DMS153 treated with DMSO at 0.1 percent for 48 hours (cell line): ENCODE data around the gene LHX6.

Experiments used
- DNase-seq: peaks from one replicate; lab custom pipeline; 2025; ENCODE audit not compliant: unreplicated experiment; lab: John Stamatoyannopoulos, UW

Gene LHX6

DNA sequence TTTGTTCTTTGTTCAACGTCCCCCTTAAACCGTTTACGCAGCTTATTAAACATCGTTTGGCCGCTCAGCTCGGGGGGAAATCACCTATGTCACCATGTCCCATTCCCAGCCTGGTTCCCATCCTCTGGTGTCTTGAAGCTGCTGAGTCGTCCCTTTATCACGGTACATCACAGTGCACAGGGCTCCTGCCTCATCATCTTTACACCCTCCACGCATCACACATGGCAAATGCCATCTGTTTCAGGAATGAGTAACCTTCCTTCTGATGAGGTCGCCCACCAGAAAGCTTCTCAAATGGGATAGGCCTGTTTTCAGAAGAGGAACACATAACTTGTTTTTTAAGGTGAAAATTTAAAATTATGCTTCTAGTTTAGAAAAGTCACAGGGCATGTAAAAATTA lies 7.9 kb upstream of the LHX6 start:
- no peak for DNase-seq

DNA sequence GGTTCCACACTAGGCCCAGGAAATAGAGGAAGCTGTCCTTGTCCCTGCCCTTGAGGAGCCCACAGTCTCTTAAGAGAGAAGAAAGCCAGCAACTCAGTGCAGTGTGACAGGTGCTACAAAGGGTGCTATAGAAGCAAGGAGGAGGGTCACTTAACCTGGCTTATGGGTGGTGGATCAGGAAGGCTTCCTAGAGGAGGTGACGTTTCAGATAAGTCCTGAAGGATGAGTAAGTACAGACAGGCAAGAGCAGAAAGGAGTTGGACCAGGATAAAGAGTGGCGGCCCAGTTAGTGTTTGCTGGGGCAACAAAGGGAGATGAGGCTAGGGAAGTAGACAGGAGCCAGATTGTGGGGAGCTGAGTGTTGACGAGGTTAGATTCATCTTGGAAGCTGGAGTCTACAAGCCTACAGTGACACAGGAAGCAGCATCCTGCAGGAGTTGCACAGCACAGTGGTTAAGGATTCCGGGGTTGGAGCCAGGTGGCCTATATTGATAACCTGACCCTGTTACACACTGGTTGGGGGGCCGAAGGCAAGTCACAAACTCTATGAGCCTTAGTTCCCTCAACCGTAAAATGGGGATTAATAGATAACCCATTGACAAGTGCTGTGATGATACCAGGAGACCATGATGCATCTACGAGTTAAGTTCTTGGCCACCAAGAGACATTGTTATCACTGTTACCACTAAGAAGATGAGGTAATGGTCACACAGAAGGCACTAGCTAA lies 5.4 kb upstream of the LHX6 start:
- no peak for DNase-seq

DNA sequence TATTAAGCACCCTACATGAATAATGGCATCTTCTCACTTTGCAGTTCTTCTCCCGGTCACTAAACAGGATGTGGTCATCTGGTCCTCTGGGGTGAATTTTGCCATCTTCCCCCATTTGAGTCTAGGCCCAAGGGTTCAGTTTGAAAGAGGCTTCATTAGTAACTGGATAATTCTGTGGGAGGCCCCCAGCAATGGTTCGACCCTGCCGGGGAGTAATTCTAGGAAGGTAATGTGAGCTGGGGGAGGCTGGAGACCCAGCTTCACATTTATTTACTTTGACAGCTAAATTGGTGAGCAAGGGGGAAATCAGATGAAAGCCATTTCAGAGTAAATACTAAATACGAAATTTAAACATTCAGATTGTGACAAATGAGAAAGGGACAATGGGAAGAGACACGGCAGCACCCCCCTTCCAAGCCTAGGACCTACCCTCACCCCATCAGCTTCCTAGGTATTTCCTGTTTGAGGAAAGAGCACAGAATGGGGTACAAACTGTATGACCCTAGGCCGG lies 4.1 kb upstream of the LHX6 start:
- DNase-seq = no peak

DNA sequence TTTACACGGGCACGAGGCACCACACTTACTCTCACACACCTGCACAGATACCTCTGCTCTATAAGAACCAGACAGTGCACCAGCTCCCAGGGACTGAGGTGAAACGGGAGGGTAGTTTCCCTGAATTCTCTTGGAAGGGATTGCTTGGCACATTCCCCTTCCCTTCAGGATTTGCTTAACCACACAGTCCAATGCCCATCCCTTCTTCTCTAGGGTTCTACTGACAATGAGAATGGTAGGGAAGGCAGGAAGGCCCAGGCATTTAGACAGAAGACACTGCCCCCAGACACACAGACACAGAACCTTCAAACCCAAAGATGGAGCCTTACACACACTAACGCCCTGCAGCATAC lies 704 bp upstream of the LHX6 start:
- DNase-seq = no peak

DNA sequence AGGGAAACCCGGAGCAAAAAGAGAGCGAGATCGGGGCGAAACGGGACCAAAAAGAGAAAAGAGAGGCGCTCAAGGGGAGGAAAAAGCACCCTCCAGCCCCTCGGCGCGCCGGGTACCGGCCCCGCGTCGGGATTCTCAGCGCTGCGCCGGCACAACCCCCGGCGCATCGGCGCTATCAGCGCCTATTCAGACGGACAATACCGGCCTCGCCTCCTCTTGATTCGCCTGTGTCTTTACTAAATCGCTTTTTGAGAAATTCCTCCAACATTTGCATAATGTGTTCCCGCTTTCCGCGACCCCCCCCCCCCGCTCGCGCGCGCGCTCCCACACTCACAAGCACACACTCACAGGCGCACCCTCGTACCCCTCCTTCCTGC lies 578 bp downstream of the LHX6 start:
- DNase-seq = no peak

DNA sequence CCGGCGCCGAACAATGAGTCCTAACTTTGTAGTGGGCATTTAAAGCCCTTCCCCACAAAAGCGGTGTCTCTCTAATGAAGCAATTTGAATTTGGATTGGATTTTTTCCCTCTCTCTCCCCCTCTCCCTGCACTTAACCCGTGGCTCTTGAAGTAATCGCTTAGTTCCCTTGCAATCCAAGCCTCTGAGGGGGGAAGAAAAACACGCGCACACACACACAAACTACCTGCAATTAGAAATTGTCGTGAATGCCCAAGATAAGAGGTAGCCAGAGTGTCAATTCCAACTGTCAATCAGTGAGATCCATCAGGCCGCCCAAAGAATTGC lies 1.2 kb downstream of the LHX6 start:
- DNase-seq = no peak

DNA sequence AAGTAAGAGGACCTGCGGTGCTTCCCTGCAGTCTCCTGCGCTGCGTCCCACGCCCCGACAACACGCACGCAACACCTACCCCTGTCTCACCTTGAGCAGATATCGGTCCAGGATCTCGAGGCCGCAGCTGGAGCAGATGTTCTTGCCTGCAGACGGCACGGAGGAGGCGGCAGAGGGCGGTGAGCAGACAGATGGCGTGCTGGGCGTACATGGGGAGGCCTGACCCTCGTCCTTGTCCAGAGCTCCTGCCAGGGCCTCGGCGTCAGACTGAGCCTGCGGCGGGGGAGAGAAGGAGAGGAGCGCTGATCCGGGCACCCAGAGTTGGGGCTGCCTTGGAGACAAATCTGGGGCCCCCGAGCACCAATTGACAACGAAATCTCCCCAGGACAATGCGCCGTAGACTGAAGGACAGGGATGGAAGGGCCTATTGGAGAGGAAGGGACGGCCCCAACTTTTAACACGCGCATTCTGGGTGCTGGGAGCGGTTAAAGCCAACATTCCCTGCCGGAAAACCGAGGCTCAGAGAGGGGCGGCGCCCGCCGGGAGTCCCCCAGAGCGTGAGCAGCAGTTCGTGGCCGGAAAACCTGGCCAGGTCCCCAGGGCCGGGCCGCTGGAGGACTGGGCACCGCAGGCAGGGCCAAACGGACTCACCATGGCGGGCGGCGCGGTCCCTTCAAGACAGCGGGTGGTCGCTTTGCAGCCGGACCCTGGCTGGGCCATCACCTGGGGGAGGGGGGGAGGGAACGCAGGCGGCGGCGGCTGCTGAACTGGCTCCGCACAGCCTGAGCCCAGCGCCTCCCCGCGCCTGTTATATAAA lies 1.8 kb downstream of the LHX6 start:
- DNase-seq = no peak

DNA sequence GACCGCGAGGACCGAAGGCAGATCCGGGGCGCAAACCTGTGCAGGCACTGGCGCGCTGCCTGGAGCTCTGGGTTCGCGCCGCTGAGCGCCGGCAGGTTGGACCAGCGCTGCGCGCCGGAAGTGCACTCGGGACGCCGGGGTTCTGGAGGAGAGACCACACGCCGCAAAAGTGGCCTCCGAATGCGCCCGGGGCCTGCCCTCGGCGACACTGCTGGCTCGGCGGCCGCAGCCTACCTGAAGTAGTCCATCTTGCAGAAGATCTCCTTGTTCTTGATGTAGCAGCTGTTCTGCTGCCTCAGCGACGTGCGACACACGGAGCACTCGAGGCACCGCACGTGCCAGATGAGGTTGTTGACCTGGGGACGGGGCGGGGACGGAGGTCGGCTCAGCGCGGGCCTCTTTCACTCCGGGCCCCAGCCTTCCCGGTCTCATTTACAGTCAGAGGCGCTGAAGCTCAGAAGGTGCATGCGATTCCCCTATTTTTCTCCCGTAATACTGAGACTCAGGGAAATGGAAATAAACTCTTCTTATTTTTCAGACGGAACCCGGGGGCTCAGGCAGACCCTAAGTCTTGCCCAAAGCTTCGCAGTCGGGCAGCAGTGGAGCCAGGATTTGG lies 2.5 kb downstream of the LHX6 start:
- no peak for DNase-seq

DNA sequence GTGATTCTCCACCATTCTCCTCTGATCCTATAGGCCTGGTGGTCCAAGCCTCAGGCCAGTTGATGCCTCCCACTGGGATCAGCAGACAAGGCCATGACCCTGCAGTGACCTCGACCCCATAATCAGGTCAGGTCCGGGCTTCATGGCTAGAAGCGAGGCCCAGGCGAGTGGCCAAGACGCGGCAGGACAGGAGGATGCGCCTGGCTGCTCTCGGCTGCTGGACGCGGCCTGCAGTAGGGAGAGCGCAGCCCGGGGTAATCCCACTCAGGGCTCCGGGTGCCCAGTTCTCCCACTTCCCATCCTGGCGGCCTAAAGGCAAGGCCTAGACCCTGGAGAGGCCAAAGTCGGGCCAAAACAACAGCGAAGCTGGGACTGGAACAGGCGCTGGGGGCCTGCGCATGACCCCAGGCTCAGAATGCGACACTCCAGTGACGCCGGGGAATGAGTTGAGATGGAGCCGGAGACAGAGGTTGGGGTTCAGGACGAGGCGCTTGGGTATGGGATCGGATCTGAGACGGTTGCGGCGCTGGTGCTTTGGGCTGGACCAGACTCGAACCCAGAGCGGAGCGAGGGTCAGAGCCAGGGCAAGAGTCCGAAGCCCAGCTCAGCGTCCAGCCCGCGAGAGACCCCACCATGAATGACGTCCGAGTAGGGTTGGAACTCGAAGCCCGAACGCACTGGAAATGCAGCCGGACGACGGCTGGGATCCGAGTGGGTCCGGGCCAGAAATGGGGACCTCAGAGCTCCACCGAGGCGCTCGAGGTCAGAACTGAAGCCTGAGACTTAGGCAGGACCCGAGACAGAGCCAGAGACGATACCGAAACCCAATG lies 3.2 kb downstream of the LHX6 start:
- DNase-seq = no peak

DNA sequence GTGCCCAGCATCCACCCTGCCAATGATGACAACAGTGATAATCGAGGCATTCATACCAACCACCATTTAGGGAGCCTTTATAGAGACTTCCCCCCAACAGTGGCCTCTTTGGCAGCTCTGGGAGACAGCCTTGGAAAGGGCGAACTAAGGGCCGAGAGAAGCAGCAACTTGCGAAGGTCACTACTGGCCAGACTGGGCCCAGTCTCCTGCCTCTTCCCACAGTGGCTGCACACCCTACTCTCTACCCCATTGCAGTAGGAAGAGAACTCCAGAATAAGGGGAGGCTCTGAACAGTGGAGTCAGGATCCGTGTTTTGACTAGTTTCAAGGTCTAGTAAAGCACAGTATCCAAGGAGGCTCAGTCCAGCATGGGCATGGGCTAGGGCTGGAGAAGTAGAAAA lies 5.3 kb downstream of the LHX6 start:
- no peak for DNase-seq

DNA sequence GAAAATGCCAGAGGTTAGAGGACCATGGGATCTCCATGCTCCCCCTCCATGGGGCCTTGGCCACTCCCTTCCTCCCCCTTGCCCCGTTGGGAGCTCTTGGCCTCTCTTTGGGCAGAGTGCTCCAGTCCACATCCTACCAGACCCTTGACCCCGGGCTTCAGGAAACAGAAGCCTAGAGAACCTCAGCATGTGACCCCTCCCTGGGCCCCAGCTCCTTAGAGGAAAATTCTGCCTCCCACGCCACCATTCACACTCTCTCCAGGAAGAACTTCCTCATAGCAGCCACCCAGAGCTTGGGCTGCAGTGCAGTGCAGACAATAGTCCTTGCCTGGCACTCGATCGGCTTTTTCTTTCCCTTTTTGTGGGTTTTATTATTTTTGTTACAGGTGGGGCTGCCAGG lies 6.0 kb downstream of the LHX6 start:
- DNase-seq = no peak

DNA sequence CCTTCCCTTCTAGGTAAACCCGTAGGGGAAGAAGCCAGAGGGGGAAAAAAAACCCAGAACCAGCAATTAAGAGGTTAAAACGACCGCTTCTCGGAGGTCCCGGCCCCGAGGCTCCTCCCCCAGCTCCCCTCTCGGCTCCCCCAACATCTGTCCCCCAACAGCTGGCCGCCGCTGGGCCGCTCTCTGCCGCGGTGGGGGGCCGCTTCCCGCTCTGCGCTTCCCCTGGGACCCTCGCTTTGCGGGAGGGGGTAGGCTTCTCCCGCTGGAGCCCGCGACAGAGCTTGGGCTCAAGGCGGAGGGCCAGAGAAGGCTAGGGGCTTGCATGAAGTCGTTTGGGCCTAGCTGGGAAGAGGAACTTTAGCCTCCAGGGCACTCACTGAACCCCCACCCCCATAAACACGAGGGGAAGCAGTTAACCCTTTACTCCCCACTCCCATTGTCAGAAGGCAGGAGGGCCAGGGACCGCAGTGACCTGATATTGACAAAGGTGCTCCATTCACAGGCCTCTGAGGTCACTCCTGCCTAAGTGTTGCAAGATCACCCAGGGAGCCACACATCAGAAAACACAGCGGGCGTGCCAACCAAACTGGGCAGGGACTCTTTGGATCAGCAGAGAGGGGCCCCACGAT lies 7.5 kb downstream of the LHX6 start:
- no peak for DNase-seq

DNA sequence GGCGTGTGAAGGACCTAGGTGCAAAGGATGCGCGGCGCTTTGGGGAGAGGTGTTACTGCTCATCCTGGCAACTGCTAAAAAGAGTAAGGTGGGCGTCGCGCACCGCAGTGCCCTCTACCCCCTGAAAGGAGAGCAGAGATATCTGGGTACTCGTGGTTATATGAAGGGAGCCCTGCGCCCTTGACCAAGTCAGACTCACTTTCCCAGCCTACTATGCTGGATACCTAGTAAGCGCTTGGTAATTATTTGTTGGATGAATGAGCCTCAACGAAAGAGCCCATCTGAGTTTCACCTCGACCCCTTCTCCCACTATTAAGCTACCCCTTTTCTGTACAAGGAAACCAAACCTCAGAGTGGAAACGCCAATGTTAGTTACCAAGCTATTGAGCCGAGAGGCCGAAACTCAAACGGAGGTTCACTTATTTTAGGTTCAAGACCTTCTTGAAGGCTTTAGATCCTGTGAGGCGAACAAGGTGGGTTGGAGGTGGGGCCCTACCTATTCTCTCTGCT lies 8.0 kb downstream of the LHX6 start:
- DNase-seq = no peak

DNA sequence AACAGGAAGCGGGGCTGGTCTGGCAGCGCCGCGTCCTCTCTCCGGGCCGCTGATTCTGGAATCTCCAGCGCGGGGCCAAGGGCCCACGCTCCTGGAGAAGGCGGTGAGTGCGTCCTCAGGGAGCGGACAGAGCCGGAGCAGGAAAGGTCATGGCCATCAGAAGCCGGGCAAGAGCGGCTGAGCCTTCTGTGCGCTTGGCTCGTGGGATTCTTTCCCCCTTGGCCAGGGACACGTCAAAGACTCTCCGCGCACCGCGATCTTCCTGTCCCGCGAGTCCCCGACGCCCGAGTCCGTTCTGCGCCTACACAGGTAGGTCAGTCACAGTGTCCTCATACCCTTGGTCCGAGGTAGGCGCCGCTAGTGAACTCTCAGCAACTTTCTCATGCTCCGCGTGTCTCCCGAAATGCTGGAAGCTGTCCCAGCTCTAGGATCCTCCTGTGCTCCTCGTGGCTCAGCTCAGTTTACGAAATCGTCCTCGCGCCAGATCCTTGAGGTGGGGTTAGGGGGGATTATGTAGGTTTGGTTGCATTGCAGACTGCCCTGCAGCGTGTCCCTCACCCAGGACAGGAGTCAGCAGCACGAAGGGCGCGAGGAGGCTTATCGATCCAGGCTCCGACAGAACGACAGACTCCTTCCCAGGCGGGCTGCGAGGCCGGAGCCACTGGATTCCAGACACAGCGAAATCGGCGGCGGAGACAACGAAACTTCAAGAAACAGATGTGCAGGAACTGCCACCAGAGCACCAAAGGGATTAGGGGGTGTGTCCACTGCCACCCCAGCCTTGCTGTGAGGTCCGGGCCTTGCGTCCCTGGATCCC lies 8.7 kb downstream of the LHX6 start:
- no peak for DNase-seq

DNA sequence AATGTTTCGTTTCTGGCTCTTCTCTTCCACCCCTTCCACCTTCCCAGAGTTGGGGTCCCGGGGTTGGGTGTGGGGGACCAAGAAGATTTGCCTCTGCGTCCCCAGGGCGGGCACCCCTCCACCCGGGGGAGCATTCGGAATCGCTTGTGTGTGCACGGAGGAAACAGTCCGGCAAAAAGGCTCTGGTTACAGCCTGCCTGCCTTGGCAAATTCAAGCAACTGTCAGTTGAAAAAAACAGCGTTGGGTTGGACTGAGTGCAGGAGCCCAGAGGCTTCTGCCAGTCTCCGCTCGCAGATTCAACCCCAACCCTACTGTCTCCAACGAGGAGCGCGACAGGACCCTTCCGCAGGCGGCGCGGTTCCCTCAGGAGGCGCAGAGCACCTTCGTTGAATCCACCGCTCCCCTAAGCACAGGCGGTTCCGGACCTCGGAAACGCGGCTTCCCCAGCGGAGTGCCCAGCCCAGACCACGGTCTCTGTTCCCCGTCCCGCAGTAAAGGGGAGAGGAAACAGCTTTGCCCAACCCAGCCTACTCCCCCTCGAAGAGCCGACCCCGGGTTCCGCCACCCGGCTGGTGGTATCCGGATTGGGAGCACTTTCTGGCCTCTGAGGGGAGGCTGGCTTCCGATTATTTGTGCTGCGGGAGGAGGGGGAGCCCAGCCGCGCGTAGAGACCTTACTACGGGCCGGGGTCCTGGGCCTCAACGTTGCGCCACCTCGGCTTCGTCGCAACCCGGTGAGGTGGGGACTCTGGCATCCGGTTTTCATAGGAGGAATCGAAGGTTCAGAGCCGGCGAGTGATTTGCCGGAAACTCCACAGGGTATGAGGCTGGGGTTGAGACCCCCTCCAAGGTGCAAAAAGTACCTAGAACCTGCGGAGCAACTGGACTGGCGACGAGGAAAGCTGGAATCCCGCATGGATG lies 9.6 kb downstream of the LHX6 start:
- no peak for DNase-seq

DNA sequence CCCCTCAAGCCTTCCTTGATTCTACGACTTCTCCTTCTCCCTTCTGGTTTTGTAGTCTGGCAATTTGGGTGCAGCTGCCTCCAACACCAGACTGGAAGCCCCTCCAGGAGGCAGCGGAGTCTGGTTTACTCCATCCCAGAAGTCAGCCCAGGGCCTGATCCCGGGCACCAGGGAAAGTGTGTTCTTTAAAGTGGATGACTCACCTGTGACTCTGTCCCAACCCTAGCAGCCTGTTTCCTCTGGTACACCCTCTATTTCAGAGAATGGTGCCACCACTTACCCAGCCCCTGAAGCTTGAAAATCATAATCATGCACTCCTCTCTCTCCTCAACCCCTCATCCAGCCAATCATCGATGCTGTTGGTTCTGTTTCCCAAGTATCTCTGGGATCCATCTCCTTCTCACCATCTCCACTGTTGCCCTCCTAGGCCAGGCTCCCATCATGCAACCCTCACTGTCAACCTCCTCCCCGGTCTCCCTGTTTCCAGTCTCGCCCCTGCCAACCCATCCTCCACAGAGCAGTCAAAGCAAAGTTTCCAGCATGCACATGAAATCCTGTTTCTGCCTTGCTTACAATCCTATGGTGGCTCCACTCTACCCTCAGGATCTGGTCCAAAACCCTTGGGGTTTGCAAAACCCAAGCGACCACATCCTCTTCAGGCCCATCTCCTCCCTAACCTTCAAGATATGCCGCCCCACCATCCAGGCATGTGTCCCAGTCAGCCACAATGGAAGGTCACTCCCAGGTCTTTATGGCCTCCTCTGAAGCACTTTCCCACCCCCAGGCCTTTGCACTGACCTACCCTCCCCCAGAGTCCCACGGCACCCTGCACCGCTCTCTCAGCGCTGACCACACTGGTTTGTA lies 10.5 kb downstream of the LHX6 start:
- no peak for DNase-seq

DNA sequence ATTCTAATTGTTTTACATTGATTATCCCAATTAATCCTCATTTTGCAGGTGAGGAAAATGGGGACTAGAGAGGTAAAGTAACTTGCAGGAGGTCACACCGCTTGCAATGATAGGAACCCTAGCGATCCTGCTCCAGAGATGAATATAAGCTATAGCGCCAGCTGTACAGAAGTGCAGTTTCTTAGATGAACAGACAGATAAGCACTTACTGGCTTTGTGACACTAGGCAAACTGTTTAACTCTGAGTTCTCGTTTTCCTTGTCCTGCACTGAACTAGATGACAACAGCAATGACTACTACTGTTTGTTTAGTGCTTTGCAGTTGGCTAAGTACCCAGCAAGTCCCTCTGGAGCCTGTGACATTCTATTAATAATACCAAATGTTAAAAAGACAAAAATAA lies 11.1 kb downstream of the LHX6 start:
- no peak for DNase-seq
